ENCODE measurements around the gene ALK. TPM values are rescaled to one million over a fixed set of nuclear protein-coding genes. Genes with fewer than 3 reads are reported as not detected.

The ALK gene
- total RNA-seq, 4 donors from 2014 or later: 0.85 to 2.4 (median 1.8) TPM

- TF ChIP-seq CTCF (IDR thresholded peaks at IDR 0.05; ENCODE audit: low read depth): no peak
These were observed 40.2 kb downstream of the ALK start for GRCh38 chr2:29881089-29881730.

DNA sequence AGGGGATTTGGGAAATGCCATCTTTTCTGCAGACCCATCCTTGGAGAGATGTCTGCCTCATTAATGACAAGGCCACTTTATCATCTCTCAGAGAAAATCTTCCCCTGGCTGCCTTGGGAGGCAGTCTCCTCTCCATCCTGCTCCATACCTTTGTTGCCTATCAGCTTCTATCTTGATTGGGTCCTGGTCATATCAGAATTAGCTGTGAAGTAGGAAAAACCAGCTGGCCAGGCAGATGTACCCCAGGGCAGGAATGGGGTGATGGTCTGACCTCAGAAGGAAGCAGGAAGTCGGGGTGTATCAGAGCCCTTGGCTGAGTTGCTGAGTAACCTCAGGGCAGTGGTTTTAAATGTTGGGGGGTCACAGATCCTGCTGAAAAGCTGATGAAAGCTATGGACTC lies 41.3 kb downstream of the ALK start:
- TF ChIP-seq CTCF (IDR thresholded peaks at IDR 0.05; ENCODE audit: low read depth): no peak

- TF ChIP-seq CTCF (IDR thresholded peaks at IDR 0.05; ENCODE audit: low read depth): no peak
These were observed 41.9 kb downstream of the ALK start for GRCh38 chr2:29879456-29879855.

DNA sequence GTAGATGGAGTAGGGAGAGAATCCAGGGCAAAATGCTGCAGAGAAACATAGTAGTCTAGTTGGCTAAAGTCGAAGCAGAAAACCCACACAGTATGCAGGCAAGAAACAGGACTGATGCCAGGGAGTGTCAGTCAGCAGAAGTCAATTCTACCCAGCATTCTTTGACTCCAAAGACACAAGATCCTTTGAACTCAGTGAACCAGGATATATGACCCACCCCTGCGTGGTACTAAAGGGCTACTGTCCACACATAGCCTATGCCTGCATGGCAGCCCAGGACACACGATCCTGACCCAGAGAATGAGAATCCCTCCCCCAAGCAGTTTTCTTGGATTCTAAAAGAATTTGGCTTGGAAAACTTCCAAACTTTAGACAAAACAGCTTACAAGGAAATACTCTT lies 42.5 kb downstream of the ALK start:
- TF ChIP-seq CTCF (IDR thresholded peaks at IDR 0.05; ENCODE audit: low read depth): no peak

DNA sequence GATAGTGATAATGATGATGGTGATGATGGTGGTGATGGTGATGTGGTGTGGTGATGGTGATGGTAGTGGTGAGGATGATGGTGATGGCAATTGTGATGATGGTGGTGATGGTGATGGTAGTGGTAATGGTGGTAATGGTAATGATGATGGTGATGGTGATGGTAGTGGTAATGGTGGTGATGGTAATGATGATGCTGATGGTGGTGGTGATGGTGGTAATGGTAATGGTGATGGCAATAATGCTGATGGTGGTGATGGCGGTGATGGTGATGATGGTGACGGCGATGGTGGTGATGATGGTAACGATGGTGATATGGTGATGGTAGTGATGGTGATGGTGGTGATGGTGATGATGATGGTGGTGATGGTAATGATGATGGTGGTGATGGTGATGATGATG lies 45.0 kb downstream of the ALK start:
- TF ChIP-seq CTCF (IDR thresholded peaks at IDR 0.05; ENCODE audit: low read depth): no peak

GRCh38 chr2:29874745-29875144 lies 46.6 kb downstream of the ALK start:
- TF ChIP-seq CTCF (IDR thresholded peaks at IDR 0.05; ENCODE audit: low read depth): no peak

GRCh38 chr2:29872870-29873269 lies 48.5 kb downstream of the ALK start:
- no peak for TF ChIP-seq CTCF (IDR thresholded peaks at IDR 0.05; ENCODE audit: low read depth)
